Measurements from ENCODE around the gene DPYSL5. TPM values are rescaled to one million over a fixed set of nuclear protein-coding genes. Genes with fewer than 3 reads are reported as not detected.

Gene DPYSL5
- total and polyA plus RNA-seq, 2 donors from 2014 or later = not detected

DNA sequence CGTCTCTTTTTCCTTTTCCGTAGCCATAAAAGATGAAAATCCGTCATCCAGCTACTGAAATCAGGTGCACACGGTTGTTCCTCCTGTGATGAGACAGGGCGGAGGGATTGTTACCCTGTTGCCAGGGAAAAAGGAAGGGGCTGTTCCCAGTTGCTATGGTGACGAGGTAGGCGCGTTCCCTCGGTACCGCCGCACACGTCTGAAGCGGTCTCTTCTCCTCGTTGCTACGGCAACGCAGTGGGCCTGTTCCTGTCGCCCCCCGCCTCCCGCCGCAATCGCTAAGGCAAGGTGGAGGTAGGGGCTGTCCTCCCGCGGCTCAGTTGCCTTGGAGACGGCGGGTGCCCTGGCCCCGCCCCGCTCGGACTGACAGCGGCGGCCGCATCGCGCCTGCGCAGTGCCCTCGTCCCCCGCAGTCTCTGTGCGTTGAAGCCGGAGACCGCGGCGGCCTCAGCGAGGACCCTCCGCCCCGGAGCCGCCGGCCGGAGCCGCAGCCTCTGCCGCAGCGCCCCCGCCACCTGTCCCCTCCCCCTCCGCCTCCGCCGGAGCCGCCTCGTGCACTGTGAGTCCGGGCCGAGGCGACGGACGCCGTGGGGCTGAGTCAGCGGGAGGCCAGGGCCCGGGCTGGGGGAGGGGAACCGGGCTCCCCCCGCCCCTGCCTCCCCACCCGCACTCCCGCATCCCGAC, 122.5 kb downstream of the DPYSL5 start, which contains the start of gene MAPRE3:
Gene MAPRE3, plus strand, starts transcription at position 394 of the 684 bp plus-strand sequence. CDS start 51,582 bp downstream, outside the sequence.
- Histone ChIP-seq H3K27ac (ENCODE audit: low read depth in 2 of 2, low read length in 2 of 2) (peak within 1 kb of the TSS; percentile 60 to 69), H3K4me1 (ENCODE audit: control insufficient read depth in 2 of 3, insufficient read depth in 2 of 3, low read depth in 1 of 3, low read length in 3 of 3) (peaks cover 0 to 5% (median 4%) of the 10 kb centered on the region in 3 donors), H3K27me3 (ENCODE audit: control insufficient read depth, insufficient read depth, low read length) (no peaks in the 10 kb centered on the region), H3K9ac (ENCODE audit: low read length in 3 of 3) (peak within 1 kb of the TSS; percentile 42 to 79 (median 78)), H3K9me3 (ENCODE audit: control insufficient read depth in 2 of 3, insufficient read depth in 1 of 3, low read length in 3 of 3) (no peaks in the 10 kb centered on the region), H3K36me3 (ENCODE audit: control insufficient read depth in 2 of 3, insufficient read depth in 3 of 3, low read length in 3 of 3) (no peaks in the 10 kb centered on the region), H3K4me3 (ENCODE audit: low read length in 3 of 3) (peak within 1 kb of the TSS; percentile 79 to 92 (median 80))
- FAIRE-seq (no peak), DNase-seq (peak; percentile 91 to 95 (median 92))
- TF ChIP-seq, protein P1, sequence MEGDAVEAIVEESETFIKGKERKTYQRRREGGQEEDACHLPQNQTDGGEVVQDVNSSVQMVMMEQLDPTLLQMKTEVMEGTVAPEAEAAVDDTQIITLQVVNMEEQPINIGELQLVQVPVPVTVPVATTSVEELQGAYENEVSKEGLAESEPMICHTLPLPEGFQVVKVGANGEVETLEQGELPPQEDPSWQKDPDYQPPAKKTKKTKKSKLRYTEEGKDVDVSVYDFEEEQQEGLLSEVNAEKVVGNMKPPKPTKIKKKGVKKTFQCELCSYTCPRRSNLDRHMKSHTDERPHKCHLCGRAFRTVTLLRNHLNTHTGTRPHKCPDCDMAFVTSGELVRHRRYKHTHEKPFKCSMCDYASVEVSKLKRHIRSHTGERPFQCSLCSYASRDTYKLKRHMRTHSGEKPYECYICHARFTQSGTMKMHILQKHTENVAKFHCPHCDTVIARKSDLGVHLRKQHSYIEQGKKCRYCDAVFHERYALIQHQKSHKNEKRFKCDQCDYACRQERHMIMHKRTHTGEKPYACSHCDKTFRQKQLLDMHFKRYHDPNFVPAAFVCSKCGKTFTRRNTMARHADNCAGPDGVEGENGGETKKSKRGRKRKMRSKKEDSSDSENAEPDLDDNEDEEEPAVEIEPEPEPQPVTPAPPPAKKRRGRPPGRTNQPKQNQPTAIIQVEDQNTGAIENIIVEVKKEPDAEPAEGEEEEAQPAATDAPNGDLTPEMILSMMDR (IDR thresholded peaks at IDR 0.05; ENCODE audit: borderline replicate concordance, extremely low read depth, insufficient read depth) = no peak
- intact Hi-C loops (cut with DNase I) = no loop called here

DNA sequence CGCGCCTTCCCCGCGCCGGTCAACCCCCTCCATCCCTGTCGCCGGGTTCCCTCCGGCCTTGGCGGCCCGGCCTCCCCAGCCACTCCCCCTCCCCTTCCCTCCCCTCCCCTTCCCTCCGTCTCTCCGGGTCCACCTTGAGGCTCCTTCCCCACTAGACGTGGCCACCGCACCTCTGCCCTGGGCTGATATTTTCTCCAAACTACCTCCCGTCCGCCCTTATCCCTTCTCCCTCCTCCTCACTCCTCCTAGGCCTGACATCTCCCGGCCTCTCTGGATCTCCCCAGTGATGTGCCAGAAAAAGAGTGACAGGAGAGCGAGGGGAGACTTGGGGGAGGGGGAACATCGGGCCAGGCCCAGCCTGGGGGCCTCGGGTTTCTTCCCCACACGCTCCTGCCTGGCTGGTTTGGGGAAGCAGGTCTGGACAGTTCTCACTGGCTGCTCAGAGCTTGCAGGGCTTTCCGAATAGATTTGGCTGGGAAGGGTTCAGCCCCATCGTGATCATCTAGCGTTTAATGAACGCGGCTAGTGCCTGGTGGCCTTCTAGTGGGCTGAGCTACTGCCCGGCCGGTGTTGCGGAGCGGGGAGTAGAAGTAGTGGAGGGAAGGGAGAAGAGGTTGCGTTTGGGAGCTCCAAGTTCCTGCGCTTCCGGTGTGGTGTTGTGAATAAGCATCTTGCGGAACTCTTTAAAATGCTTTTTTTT, 123.1 kb downstream of the DPYSL5 start:
- H3K4me1 ChIP-seq (ENCODE audit: control insufficient read depth in 2 of 3, insufficient read depth in 2 of 3, low read depth in 1 of 3, low read length in 3 of 3) = peaks cover 0 to 5% (median 4%) of the 10 kb centered on the region in 3 donors
- FAIRE-seq (no peak), DNase-seq (peak in 4 of 5 donors; percentile 38 to 63 (median 44))
- TF ChIP-seq, protein P1 (IDR thresholded peaks at IDR 0.05; ENCODE audit: borderline replicate concordance, extremely low read depth, insufficient read depth) = no peak
- no peaks in the 10 kb centered on the region for H3K27me3 ChIP-seq (ENCODE audit: control insufficient read depth, insufficient read depth, low read length)
- intact Hi-C loops (cut with DNase I) = no loop called here
- H3K4me3 ChIP-seq (ENCODE audit: low read length in 3 of 3) = peak overlapping the region; percentile 24 to 92 (median 70)
- H3K27ac ChIP-seq (ENCODE audit: low read depth in 2 of 2, low read length in 2 of 2) = peak overlapping the region; percentile 60 to 69
- H3K9ac ChIP-seq (ENCODE audit: low read length in 3 of 3) = peak overlapping the region in 2 of 3 donors; percentile 42 to 79
- no peaks in the 10 kb centered on the region for H3K36me3 ChIP-seq (ENCODE audit: control insufficient read depth in 2 of 3, insufficient read depth in 3 of 3, low read length in 3 of 3)
- no peaks in the 10 kb centered on the region for H3K9me3 ChIP-seq (ENCODE audit: control insufficient read depth in 2 of 3, insufficient read depth in 1 of 3, low read length in 3 of 3)

DNA sequence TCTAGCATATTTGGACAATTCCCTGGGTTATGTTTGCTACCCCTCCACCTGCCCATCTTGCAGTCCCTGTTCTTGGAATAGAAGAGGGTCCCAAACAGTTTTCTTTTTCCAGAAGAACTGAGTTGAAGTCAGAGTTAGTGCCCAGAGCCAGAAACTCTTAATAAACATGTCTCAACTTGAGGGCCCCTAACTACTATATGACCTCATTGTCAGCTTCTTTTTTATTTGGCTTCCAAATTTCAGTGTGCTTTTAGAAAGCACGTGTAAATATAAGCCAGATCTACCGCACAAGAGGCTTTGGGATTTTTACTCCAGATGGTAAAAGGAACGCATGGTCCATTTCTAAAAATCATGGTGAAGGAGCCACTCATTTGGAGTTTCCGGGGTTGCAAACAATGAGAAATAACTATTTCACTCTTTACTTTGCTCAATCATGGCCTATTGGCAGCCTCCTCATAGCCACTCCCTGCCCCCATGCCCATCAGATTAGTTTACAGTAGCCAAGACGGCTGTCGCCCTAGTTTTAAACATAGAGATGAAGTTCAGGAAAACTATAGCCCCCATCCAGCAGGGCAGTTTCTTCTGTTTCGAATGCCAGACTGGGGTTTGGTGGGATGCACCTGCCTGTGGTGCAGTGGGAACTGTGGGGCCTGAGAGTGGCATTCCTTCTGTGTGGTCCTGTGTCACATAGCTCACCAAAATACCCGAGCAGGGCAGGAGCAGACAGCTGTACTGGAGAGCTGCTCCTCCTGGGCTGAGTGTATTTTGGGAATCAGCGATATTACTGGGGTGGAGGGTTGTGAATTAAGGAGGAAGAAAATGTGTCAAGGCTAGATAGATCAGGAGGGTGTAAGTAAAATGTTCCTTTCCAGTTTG, 124.2 kb downstream of the DPYSL5 start:
- Histone ChIP-seq H3K27me3 (ENCODE audit: control insufficient read depth, insufficient read depth, low read length) (no peaks in the 10 kb centered on the region), H3K27ac (ENCODE audit: low read depth in 2 of 2, low read length in 2 of 2) (no peak overlapping the region), H3K4me3 (ENCODE audit: low read length in 3 of 3) (peak overlapping the region in 1 of 3 donors; percentile 20), H3K4me1 (ENCODE audit: control insufficient read depth in 2 of 3, insufficient read depth in 2 of 3, low read depth in 1 of 3, low read length in 3 of 3) (peaks cover 0 to 5% (median 4%) of the 10 kb centered on the region in 3 donors), H3K9me3 (ENCODE audit: control insufficient read depth in 2 of 3, insufficient read depth in 1 of 3, low read length in 3 of 3) (no peaks in the 10 kb centered on the region), H3K36me3 (ENCODE audit: control insufficient read depth in 2 of 3, insufficient read depth in 3 of 3, low read length in 3 of 3) (no peaks in the 10 kb centered on the region), H3K9ac (ENCODE audit: low read length in 3 of 3) (no peak overlapping the region)
- DNase-seq (no peak), FAIRE-seq (no peak)
- intact Hi-C loops (cut with DNase I) = no loop called here
- TF ChIP-seq, protein P1 (IDR thresholded peaks at IDR 0.05; ENCODE audit: borderline replicate concordance, extremely low read depth, insufficient read depth) = no peak

All from kidney (tissue), 14 donors.